IMR-90 (cell line): ENCODE measurements around the gene SMG5. TPM values are rescaled to one million over a fixed set of nuclear protein-coding genes. Genes with fewer than 3 reads are reported as not detected.
A peak's percentile ranks its signal among the peaks of the same experiment; 100 is the strongest.

ENCODE experiments used
- ATAC-seq: fragments of 200-7000 bp; cut with Tn5 transposase; 2 replicates; pipeline ENCODE4 v1.9.1; 2020; ENCODE audit warnings: low read depth, mild to moderate bottlenecking, moderate library complexity
- BruUV-seq: library from RNA; stranded (reverse); fragments of 400-500 nt; replicated peaks from 2 replicates; lab custom pipeline; 2021; lab: Mats Ljungman, UMichigan
- CTCF ChIA-PET: fragments of 300-600 bp; formaldehyde crosslinking; extraction: SDS; loops from one replicate; lab custom pipeline; 2021; ENCODE audit warnings: antibody characterized with exemption; lab: Yijun Ruan, JAX
- POLR2A ChIA-PET: fragments of 300-600 bp; sonication (Branson Sonifier 250); formaldehyde crosslinking; loops from one replicate; lab custom pipeline; 2022; ENCODE audit warnings: antibody characterized with exemption; ENCODE audit not compliant: unreplicated experiment; lab: Charles Lee
- DNase-seq: peaks from one replicate; pipeline ENCODE4 v3.0.0; 2013
- H2AFZ ChIP-seq: replicated peaks from 2 replicates; pipeline ENCODE3; 2013; ENCODE audit warnings: low read length, mild to moderate bottlenecking; ENCODE audit not compliant: poor library complexity
- H2AK5ac ChIP-seq: 2 replicates; pipeline ENCODE4 v1.6.1; 2013; ENCODE audit warnings: low read depth, low read length, inconsistent platforms
- H2AK9ac ChIP-seq: replicated peaks from 2 replicates; pipeline ENCODE3; 2013; ENCODE audit warnings: mild to moderate bottlenecking, low read depth, low read length, moderate library complexity; ENCODE audit not compliant: poor library complexity
- H2BK120ac ChIP-seq: 2 replicates; pipeline ENCODE4 v1.6.1; 2013; ENCODE audit warnings: low read depth, low read length, inconsistent platforms
- H2BK15ac ChIP-seq: 3 replicates; pipeline ENCODE4 v1.6.1; 2013; ENCODE audit warnings: low read depth, low read length, inconsistent platforms
- H2BK20ac ChIP-seq: 2 replicates; pipeline ENCODE4 v1.6.1; 2013; ENCODE audit warnings: low read depth, mild to moderate bottlenecking, inconsistent platforms, low read length, moderate library complexity
- H2BK5ac ChIP-seq: 2 replicates; pipeline ENCODE4 v1.6.1; 2013; ENCODE audit warnings: mild to moderate bottlenecking, low read depth, low read length, inconsistent platforms; ENCODE audit not compliant: poor library complexity, severe bottlenecking
- H3K14ac ChIP-seq: replicated peaks from 2 replicates; pipeline ENCODE4 v1.6.1; 2013; ENCODE audit warnings: low read depth, low read length, inconsistent platforms
- H3K18ac ChIP-seq: 2 replicates; pipeline ENCODE4 v1.6.1; 2013; ENCODE audit warnings: low read depth, low read length, control low read depth
- H3K23ac ChIP-seq: 2 replicates; pipeline ENCODE4 v1.6.1; 2013; ENCODE audit warnings: low read depth, low read length, inconsistent platforms
- H3K27ac ChIP-seq: 2 replicates; pipeline ENCODE4 v1.5.1; 2013; ENCODE audit warnings: mild to moderate bottlenecking, control low read depth, low read length; ENCODE audit not compliant: insufficient read depth
- H3K27me3 ChIP-seq: 2 replicates; pipeline ENCODE4 v1.6.1; 2013; ENCODE audit warnings: low read length; ENCODE audit not compliant: control insufficient read depth, insufficient read depth
- H3K36me3 ChIP-seq: 2 replicates; pipeline ENCODE4 v1.6.1; 2013; ENCODE audit warnings: low read length, mixed read lengths; ENCODE audit not compliant: control insufficient read depth, insufficient read depth
- H3K4ac ChIP-seq: 2 replicates; pipeline ENCODE4 v1.6.1; 2013; ENCODE audit warnings: low read depth, low read length, inconsistent platforms
- H3K4me1 ChIP-seq: 2 replicates; pipeline ENCODE4 v1.6.1; 2013; ENCODE audit warnings: low read length, mixed read lengths; ENCODE audit not compliant: control insufficient read depth, insufficient read depth
- H3K4me2 ChIP-seq: 2 replicates; pipeline ENCODE4 v1.6.1; 2013; ENCODE audit warnings: low read depth, mild to moderate bottlenecking, control low read depth, low read length, moderate library complexity
- H3K4me3 ChIP-seq: 2 replicates; pipeline ENCODE4 v1.5.1; 2013; ENCODE audit warnings: low read depth, mild to moderate bottlenecking, control low read depth, low read length, moderate library complexity; ENCODE audit not compliant: insufficient read depth
- H3K56ac ChIP-seq: 2 replicates; pipeline ENCODE4 v1.6.1; 2013; ENCODE audit warnings: low read length, inconsistent platforms; ENCODE audit not compliant: insufficient read depth; ENCODE audit errors: extremely low read depth
- H3K79me1 ChIP-seq, 2 experiments: 2 replicates each; pipeline ENCODE4 v1.6.1; 2013; ENCODE audit warnings: low read length in 2 of 2, inconsistent platforms in 1 of 2, low read depth in 1 of 2
- H3K9ac ChIP-seq: 2 replicates; pipeline ENCODE4 v1.6.1; 2013; ENCODE audit warnings: low read depth, low read length, control low read depth
- H3K9me1 ChIP-seq: 2 replicates; pipeline ENCODE4 v1.6.1; 2013; ENCODE audit warnings: low read length, inconsistent platforms; ENCODE audit not compliant: insufficient read depth
- H3K9me3 ChIP-seq: 2 replicates; pipeline ENCODE4 v1.6.1; 2013; ENCODE audit warnings: low read length; ENCODE audit not compliant: control insufficient read depth, insufficient read depth
- H4K20me1 ChIP-seq: 2 replicates; pipeline ENCODE4 v1.6.1; 2013; ENCODE audit warnings: low read length, inconsistent platforms; ENCODE audit not compliant: insufficient read depth
- H4K5ac ChIP-seq: 2 replicates; pipeline ENCODE4 v1.6.1; 2013; ENCODE audit warnings: mild to moderate bottlenecking, low read depth, low read length, control low read depth
- H4K8ac ChIP-seq, 2 experiments: 2 replicates each; pipeline ENCODE4 v1.6.1; 2013; ENCODE audit warnings: low read depth in 2 of 2, low read length in 2 of 2, control low read depth in 1 of 2, inconsistent platforms in 1 of 2
- H4K91ac ChIP-seq: 2 replicates; pipeline ENCODE4 v1.6.1; 2013; ENCODE audit warnings: low read depth, low read length, inconsistent platforms; ENCODE audit not compliant: insufficient read depth
- RAD21 ChIP-seq: IDR thresholded peaks from 2 replicates; pipeline ENCODE4 v1.6.1; 2012; ENCODE audit warnings: low read length, improper control_type of control experiment
- SMC3 ChIP-seq: fragments of 150-350 bp; IDR thresholded peaks from 2 replicates; pipeline ENCODE4 v1.6.1; 2016; ENCODE audit warnings: low read depth, mild to moderate bottlenecking, antibody characterized with exemption, low read length, moderate library complexity
- WGBS, 2 experiments: methylation state at CpG; one replicate each; pipeline versions ENCODE4 v1.1.5 to v1.1.7; 2013; ENCODE audit warnings: missing lambda C conversion rate in 2 of 2; ENCODE audit not compliant: insufficient read length in 1 of 2; ENCODE audit errors: extremely low coverage in 2 of 2; 5-methylcytosine and 5-hydroxymethylcytosine counted together
- dilution Hi-C: fragments of 300-500 bp; cut with HindIII; formaldehyde crosslinking; loops from one replicate; pipeline ENCODE4 v1.14.3; 2018; ENCODE audit warnings: low sequenced_read_pairs; ENCODE audit not compliant: unreplicated experiment
- in situ Hi-C: fragments of 300-500 bp; cut with MboI; formaldehyde crosslinking; loops from 3 replicates; pipeline ENCODE4 v1.14.3; 2019; ENCODE audit warnings: low sequenced_read_pairs, inconsistent platforms, mixed read lengths
- intact Hi-C: fragments of 100-400 bp; cut with micrococcal nuclease; formaldehyde crosslinking; loops from 2 replicates; pipeline ENCODE4 v1.10.0; 2022
- polyA plus RNA-seq, 3 experiments: library from polyadenylated mRNA; depleted of rRNA; stranded (reverse); fragments of >200 nt; gene quantifications; 2 replicates each; pipeline ENCODE4 v1.2.3, GENCODE V29; 2012; ENCODE audit warnings: low replicate concordance in 1 of 3
- total RNA-seq: library from RNA; depleted of rRNA; stranded (reverse); fragments of >200 nt; gene quantifications from 2 replicates; pipeline ENCODE4 v1.2.3, GENCODE V29; 2012
- TF ChIP-seq, protein P1 (sequence below): fragments of 150-350 bp; IDR thresholded peaks from 2 replicates; pipeline ENCODE4 v1.6.1; 2017; ENCODE audit warnings: mild to moderate bottlenecking, antibody characterized with exemption, low read length, low read depth
- TF ChIP-seq, protein P2 (sequence below): conservative IDR thresholded peaks from 2 replicates; pipeline ENCODE4 v1.5.1; 2012; ENCODE audit warnings: mild to moderate bottlenecking, low read depth, low read length, improper control_type of control experiment

Gene SMG5
- total and polyA plus RNA-seq, 2 of the 4 experiments (the other 2 are of a cell fraction): 34.7 to 37.3 TPM

- H4K91ac ChIP-seq: no peak overlapping the region
- no peak overlapping the region for H3K4ac ChIP-seq
- H4K5ac ChIP-seq: no peak overlapping the region
- dilution Hi-C loops: no loop called here
- H2BK5ac ChIP-seq: no peak overlapping the region
- H3K4me3 ChIP-seq: no peak overlapping the region
- POLR2A ChIA-PET: no interaction called here
- ATAC-seq (0 out of 2 replicates have a peak, but pooled peaks have one; percentile 8), DNase-seq (peak; percentile 34)
- H3K79me1 ChIP-seq: peaks cover 13 to 36% of the 10 kb centered on the region in 2 experiments
- H3K56ac ChIP-seq: no peak overlapping the region
- CTCF ChIA-PET: interaction anchor here (0.6 kb wide), 1 partner anchor 27 kb away, joined by 3 read pairs; no protein-coding TSS in a partner anchor
- no peak overlapping the region for H3K18ac ChIP-seq
- H2BK20ac ChIP-seq: no peak overlapping the region
- H2AK9ac ChIP-seq: no peak overlapping the region
- H3K14ac ChIP-seq: no peak overlapping the region
- peak; percentile 37; the same call in 1 of the 2 replicates for TF ChIP-seq SMC3
- TF ChIP-seq, protein P1, sequence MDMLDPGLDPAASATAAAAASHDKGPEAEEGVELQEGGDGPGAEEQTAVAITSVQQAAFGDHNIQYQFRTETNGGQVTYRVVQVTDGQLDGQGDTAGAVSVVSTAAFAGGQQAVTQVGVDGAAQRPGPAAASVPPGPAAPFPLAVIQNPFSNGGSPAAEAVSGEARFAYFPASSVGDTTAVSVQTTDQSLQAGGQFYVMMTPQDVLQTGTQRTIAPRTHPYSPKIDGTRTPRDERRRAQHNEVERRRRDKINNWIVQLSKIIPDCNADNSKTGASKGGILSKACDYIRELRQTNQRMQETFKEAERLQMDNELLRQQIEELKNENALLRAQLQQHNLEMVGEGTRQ: no peak
- peak; percentile 63 for TF ChIP-seq RAD21
- TF ChIP-seq, protein P2, sequence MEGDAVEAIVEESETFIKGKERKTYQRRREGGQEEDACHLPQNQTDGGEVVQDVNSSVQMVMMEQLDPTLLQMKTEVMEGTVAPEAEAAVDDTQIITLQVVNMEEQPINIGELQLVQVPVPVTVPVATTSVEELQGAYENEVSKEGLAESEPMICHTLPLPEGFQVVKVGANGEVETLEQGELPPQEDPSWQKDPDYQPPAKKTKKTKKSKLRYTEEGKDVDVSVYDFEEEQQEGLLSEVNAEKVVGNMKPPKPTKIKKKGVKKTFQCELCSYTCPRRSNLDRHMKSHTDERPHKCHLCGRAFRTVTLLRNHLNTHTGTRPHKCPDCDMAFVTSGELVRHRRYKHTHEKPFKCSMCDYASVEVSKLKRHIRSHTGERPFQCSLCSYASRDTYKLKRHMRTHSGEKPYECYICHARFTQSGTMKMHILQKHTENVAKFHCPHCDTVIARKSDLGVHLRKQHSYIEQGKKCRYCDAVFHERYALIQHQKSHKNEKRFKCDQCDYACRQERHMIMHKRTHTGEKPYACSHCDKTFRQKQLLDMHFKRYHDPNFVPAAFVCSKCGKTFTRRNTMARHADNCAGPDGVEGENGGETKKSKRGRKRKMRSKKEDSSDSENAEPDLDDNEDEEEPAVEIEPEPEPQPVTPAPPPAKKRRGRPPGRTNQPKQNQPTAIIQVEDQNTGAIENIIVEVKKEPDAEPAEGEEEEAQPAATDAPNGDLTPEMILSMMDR: peak; percentile 63
- no peak overlapping the region for H2BK15ac ChIP-seq
- H2AK5ac ChIP-seq: no peak overlapping the region
- no peak overlapping the region for H4K8ac ChIP-seq
- H3K27ac ChIP-seq: no peak overlapping the region
- H3K27me3 ChIP-seq: no peaks in the 10 kb centered on the region
- H3K4me2 ChIP-seq: no peak overlapping the region
- intact Hi-C loops: loop anchor here (1.0 to 10.0 kb wide), 3 partner anchors 52 to 225 kb away; no protein-coding TSS in a partner anchor
- no peaks in the 10 kb centered on the region for H3K9me3 ChIP-seq
- no peak overlapping the region for H2BK120ac ChIP-seq
- no peaks in the 10 kb centered on the region for H3K9me1 ChIP-seq
- BruUV-seq: no TSS peak
- no peak overlapping the region for H3K9ac ChIP-seq
- no CpG with 5 or more reads among the region's 1 CpG for WGBS, 2 experiments
- H4K20me1 ChIP-seq: peaks cover 18% of the 10 kb centered on the region; the same call in 1 of the 2 replicates
- no peak overlapping the region for H2AFZ ChIP-seq
- H3K36me3 ChIP-seq: peaks cover 71% of the 10 kb centered on the region
- H3K4me1 ChIP-seq: peaks cover 6% of the 10 kb centered on the region
- H3K23ac ChIP-seq: no peak overlapping the region
- in situ Hi-C loops: loop anchor here (5.0 kb wide), 1 partner anchor 222 kb away; no protein-coding TSS in a partner anchor
These were observed 37.0 kb upstream of the SMG5 start for GRCh38 chr1:156319664-156320063.
